Measurements from ENCODE around the gene FRS2.

FRS2 gene

DNA sequence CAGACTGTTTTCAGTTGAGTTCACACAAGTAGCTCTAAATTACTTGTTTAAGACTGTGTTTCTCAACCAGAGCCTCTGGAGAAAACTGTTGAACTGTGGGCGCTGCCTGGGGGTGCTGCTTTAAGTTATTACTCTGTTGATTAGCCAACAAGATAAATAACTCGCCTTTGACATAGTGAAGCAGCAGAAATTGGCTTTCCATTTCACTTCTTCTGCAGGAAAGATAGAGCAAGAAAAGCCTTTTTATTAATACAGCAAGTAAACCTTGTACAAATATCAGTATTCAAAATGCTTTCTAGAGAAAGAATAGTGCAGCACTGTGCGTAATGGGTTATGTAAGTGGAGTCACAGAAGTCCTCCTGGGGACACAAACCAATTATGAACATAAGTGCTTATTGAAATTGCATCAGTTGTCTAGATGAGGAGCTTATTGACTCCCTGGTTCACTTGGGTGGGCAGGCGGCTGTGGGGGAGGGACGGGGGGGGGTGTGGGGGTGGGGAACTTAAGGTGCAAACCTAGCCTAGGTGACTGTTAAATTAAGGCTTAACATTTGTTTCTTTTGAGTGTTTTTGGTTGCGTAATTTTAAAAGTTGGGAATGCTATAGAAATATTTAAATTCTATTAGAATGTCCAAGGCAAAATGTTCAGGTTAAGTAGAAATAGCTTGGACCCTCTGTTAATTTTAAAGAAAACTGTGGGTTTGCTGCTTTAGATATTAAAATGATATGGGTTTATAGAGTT is 6.3 kb downstream of the FRS2 start:
- TF ChIP-seq CTCF (IDR thresholded peaks at IDR 0.05), result no peak

DNA sequence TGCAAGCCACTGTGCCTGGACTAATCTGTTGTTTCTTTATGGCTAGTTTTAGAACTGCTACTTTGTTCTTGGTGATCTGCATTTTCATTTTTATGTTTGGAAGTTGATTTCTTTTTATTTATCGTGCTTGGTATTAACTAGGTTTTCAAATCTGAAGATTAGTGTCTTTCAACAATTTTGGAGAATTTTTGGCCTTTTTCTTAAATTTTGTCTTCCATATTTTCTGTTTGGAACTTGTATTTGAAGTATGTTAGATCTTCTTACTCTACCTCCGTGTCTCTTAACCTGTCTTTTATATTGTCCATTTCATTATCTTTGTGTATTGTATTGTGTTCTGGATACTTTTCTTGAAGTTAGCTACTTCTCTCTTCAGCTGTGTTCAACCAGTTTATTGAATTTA is 9.5 kb downstream of the FRS2 start:
- TF ChIP-seq CTCF (IDR thresholded peaks at IDR 0.05), result no peak

DNA sequence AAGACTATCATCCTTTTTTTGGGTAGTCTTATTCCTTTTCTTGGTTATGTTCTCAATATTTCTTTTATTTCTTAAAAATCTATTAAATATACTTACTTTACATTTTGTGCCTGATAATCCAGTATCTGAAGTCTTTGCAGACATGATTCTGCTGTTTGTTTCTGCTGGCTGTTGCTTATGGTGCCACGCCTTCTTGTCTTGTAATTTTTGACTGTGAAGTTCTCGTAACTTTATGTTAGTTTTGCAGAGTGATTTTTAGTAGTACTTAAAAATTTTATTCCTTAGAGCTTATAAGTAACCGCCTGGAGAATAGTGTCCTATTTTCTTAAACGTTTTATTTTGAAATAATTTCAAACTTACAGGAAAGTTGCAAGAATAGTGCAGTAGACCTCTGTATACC is 10.5 kb downstream of the FRS2 start:
- no peak for TF ChIP-seq CTCF (IDR thresholded peaks at IDR 0.05)

DNA sequence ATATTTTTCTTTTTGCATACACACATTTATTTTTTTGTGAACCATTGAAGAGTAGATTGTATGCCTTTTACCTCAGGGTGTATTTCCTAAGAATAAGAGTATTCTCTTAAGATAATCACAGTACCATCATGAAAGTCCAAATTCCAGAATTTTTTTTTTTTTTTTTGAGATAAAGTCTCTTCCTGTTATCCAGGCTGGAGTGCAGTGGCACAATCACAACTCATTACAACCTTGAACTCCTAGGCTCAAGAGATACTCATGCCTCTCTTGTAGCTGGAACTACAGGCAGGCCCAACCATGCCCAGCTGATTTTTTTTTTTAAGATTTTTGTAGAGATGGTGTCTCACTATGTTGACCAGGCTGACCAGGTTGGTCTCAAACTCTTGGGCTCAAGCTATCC is 10.9 kb downstream of the FRS2 start:
- no peak for TF ChIP-seq CTCF (IDR thresholded peaks at IDR 0.05)

- TF ChIP-seq CTCF (IDR thresholded peaks at IDR 0.05), result no peak
These were observed 13.5 kb downstream of the FRS2 start for GRCh38 chr12:69483700-69484099.

GRCh38 chr12:69484428-69484827 is 14.2 kb downstream of the FRS2 start:
- TF ChIP-seq CTCF (IDR thresholded peaks at IDR 0.05), result no peak

GRCh38 chr12:69490920-69491643 is 20.9 kb downstream of the FRS2 start:
- TF ChIP-seq CTCF (IDR thresholded peaks at IDR 0.05), result no peak
